Astrocyte (in vitro differentiated cells and primary cell): ENCODE results near the gene MFN2. TPM values are rescaled to one million over a fixed set of nuclear protein-coding genes. Genes with fewer than 3 reads are reported as not detected.

ENCODE experiments used
- DNase-seq: peaks from one replicate; pipeline ENCODE4 v3.0.0-alpha.2; 2010; ENCODE audit warnings: low read depth
- FAIRE-seq: peaks from 2 replicates; lab custom pipeline; 2011; peaks lifted over from hg19 to GRCh38; lab: Jason Lieb, UNC
- H2AFZ ChIP-seq: 2 replicates; pipeline ENCODE4 v1.6.0; 2012; ENCODE audit warnings: low read depth, low read length, inconsistent platforms
- H3K27ac ChIP-seq: 2 replicates; pipeline ENCODE4 v1.5.1; 2011; ENCODE audit warnings: low read depth, low read length, inconsistent platforms
- H3K27me3 ChIP-seq: 2 replicates; pipeline ENCODE4 v1.6.0; 2011; ENCODE audit warnings: low read length, inconsistent platforms; ENCODE audit not compliant: insufficient read depth
- H3K36me3 ChIP-seq: 2 replicates; pipeline ENCODE4 v1.5.1; 2011; ENCODE audit warnings: low read length, inconsistent platforms; ENCODE audit not compliant: insufficient read depth
- H3K4me1 ChIP-seq: 2 replicates; pipeline ENCODE4 v1.5.1; 2011; ENCODE audit warnings: low read length, inconsistent platforms; ENCODE audit not compliant: insufficient read depth
- H3K4me2 ChIP-seq: 2 replicates; pipeline ENCODE4 v1.6.0; 2012; ENCODE audit warnings: low read length, inconsistent platforms
- H3K4me3 ChIP-seq: 2 replicates; pipeline ENCODE4 v1.5.1; 2011; ENCODE audit warnings: low read depth, mild to moderate bottlenecking, low read length, inconsistent platforms; ENCODE audit not compliant: insufficient read depth
- H3K79me2 ChIP-seq: 2 replicates; pipeline ENCODE4 v1.6.0; 2012; ENCODE audit warnings: mild to moderate bottlenecking, low read length, inconsistent platforms; ENCODE audit not compliant: insufficient read depth
- H3K9ac ChIP-seq: 2 replicates; pipeline ENCODE4 v1.6.0; 2012; ENCODE audit warnings: mild to moderate bottlenecking, low read length, inconsistent platforms
- H3K9me3 ChIP-seq: 2 replicates; pipeline ENCODE4 v1.5.1; 2012; ENCODE audit warnings: low read depth, mild to moderate bottlenecking, low read length, inconsistent platforms; ENCODE audit not compliant: insufficient read depth
- H4K20me1 ChIP-seq: 2 replicates; pipeline ENCODE4 v1.6.0; 2012; ENCODE audit warnings: low read length, inconsistent platforms; ENCODE audit not compliant: insufficient read depth
- H3K27ac Mint-ChIP-seq: one replicate; pipeline ENCODE4 v1.8.0; 2021; ENCODE audit warnings: mild to moderate bottlenecking, mixed read lengths; ENCODE audit not compliant: unreplicated experiment
- H3K27me3 Mint-ChIP-seq: one replicate; pipeline ENCODE4 v1.8.0; 2021; ENCODE audit warnings: low read depth, mixed read lengths; ENCODE audit not compliant: unreplicated experiment
- H3K36me3 Mint-ChIP-seq: one replicate; pipeline ENCODE4 v1.8.0; 2021; ENCODE audit warnings: low read depth, mixed read lengths; ENCODE audit not compliant: unreplicated experiment
- H3K4me1 Mint-ChIP-seq: one replicate; pipeline ENCODE4 v1.8.0; 2021; ENCODE audit warnings: low read depth, mixed read lengths; ENCODE audit not compliant: unreplicated experiment
- H3K4me3 Mint-ChIP-seq: one replicate; pipeline ENCODE4 v1.8.0; 2021; ENCODE audit warnings: mild to moderate bottlenecking, moderate library complexity, mixed read lengths; ENCODE audit not compliant: unreplicated experiment
- H3K9me3 Mint-ChIP-seq: one replicate; pipeline ENCODE4 v1.8.0; 2021; ENCODE audit warnings: mild to moderate bottlenecking, mixed read lengths; ENCODE audit not compliant: unreplicated experiment
- CTCF ChIP-seq: IDR thresholded peaks from 2 replicates; pipeline ENCODE4 v1.5.1; 2011; ENCODE audit warnings: low read depth, mild to moderate bottlenecking, inconsistent platforms, low read length, moderate library complexity; ENCODE audit not compliant: insufficient read depth
- EZH2 ChIP-seq: IDR thresholded peaks from 2 replicates; pipeline ENCODE4 v1.6.1; 2012; ENCODE audit warnings: mild to moderate bottlenecking, low read length, inconsistent platforms; ENCODE audit not compliant: insufficient read depth
- total RNA-seq: library from RNA; stranded (reverse); gene quantifications from 2 replicates; pipeline ENCODE4 v1.2.1, GENCODE V29; 2021

Gene MFN2
- total RNA-seq, 1 donor from 2014 or later, result 75.5 TPM

- no peak overlapping the region for H3K4me2 ChIP-seq
- no peak overlapping the region for H3K27ac Mint-ChIP-seq
- H3K4me3 ChIP-seq, result no peak overlapping the region
- H4K20me1 ChIP-seq, result peaks cover 18% of the 10 kb centered on the region
- no peaks in the 10 kb centered on the region for H3K9me3 ChIP-seq
- H3K9me3 Mint-ChIP-seq, result no peaks in the 10 kb centered on the region
- FAIRE-seq (no peak), DNase-seq (no peak)
- peaks cover 28% of the 10 kb centered on the region for H3K36me3 Mint-ChIP-seq
- no peak overlapping the region for H2AFZ ChIP-seq
- H3K4me1 ChIP-seq, result no peaks in the 10 kb centered on the region
- H3K4me3 Mint-ChIP-seq, result no peak overlapping the region
- TF ChIP-seq EZH2 (no peak), CTCF (no peak)
- H3K27ac ChIP-seq, result no peak overlapping the region
- H3K27me3 ChIP-seq, result no peaks in the 10 kb centered on the region
- H3K9ac ChIP-seq, result no peak overlapping the region
- peaks cover 2% of the 10 kb centered on the region for H3K4me1 Mint-ChIP-seq
- peaks cover 20% of the 10 kb centered on the region for H3K36me3 ChIP-seq
- H3K27me3 Mint-ChIP-seq, result no peaks in the 10 kb centered on the region
- H3K79me2 ChIP-seq, result peaks cover 9% of the 10 kb centered on the region
Observed at GRCh38 chr1:12026586-12026985, 46.3 kb downstream of the MFN2 start.

- no peak for FAIRE-seq
- Histone ChIP-seq H3K36me3 (peaks cover 17% of the 10 kb centered on the region), H3K9ac (no peak overlapping the region), H3K4me1 (no peaks in the 10 kb centered on the region), H3K4me3 (no peak overlapping the region), H2AFZ (no peak overlapping the region), H3K4me2 (no peak overlapping the region), H3K27me3 (no peaks in the 10 kb centered on the region), H3K9me3 (no peaks in the 10 kb centered on the region), H3K27ac (no peak overlapping the region), H3K79me2 (no peaks in the 10 kb centered on the region), H4K20me1 (peaks cover 16% of the 10 kb centered on the region)
- DNase-seq, result no peak
- Mint-ChIP-seq H3K4me3 (no peak overlapping the region), H3K9me3 (no peaks in the 10 kb centered on the region), H3K36me3 (peaks cover 23% of the 10 kb centered on the region), H3K27me3 (no peaks in the 10 kb centered on the region), H3K4me1 (no peaks in the 10 kb centered on the region), H3K27ac (no peak overlapping the region)
- TF ChIP-seq EZH2 (no peak), CTCF (no peak)
Observed at GRCh38 chr1:12028248-12028647, 48.0 kb downstream of the MFN2 start.

- H3K9me3 Mint-ChIP-seq, result no peaks in the 10 kb centered on the region
- H3K9me3 ChIP-seq, result no peaks in the 10 kb centered on the region
- no peak overlapping the region for H3K27ac ChIP-seq
- no peaks in the 10 kb centered on the region for H3K27me3 Mint-ChIP-seq
- no peak overlapping the region for H2AFZ ChIP-seq
- FAIRE-seq (no peak), DNase-seq (no peak)
- peaks cover 16% of the 10 kb centered on the region for H4K20me1 ChIP-seq
- no peaks in the 10 kb centered on the region for H3K79me2 ChIP-seq
- no peak overlapping the region for H3K4me2 ChIP-seq
- H3K4me3 Mint-ChIP-seq, result no peak overlapping the region
- no peaks in the 10 kb centered on the region for H3K27me3 ChIP-seq
- H3K27ac Mint-ChIP-seq, result no peak overlapping the region
- no peak overlapping the region for H3K9ac ChIP-seq
- H3K4me3 ChIP-seq, result no peak overlapping the region
- TF ChIP-seq EZH2 (no peak), CTCF (no peak)
- peaks cover 20% of the 10 kb centered on the region for H3K36me3 Mint-ChIP-seq
- peaks cover 14% of the 10 kb centered on the region for H3K36me3 ChIP-seq
- H3K4me1 ChIP-seq, result no peaks in the 10 kb centered on the region
- no peaks in the 10 kb centered on the region for H3K4me1 Mint-ChIP-seq
Observed at GRCh38 chr1:12028957-12029511, 48.8 kb downstream of the MFN2 start.
